Uterus (tissue), 4 donors: ENCODE results near the gene SPAG17. TPM values are rescaled to one million over a fixed set of nuclear protein-coding genes. Genes with fewer than 3 reads are reported as not detected.

Experiments used
- DNase-seq, 2 donors: peaks; one replicate each; pipeline ENCODE4 v3.0.0-alpha.2; 2019 to 2020
- H3K27ac ChIP-seq, 2 donors: fragments of 200-600 bp; sonication (generic); 1 replicate in 1 of 2; 2 replicates in 1 of 2; pipeline ENCODE4 v1.5.1; 2016 to 2018
- H3K27me3 ChIP-seq, 2 donors: fragments of 200-600 bp; sonication (generic); one replicate each; pipeline ENCODE4 v1.5.1; 2018 to 2019; ENCODE audit warnings: control low read depth in 1 of 2
- H3K36me3 ChIP-seq, 2 donors: fragments of 200-600 bp; sonication (generic); one replicate each; pipeline ENCODE4 v1.5.1; 2019; ENCODE audit warnings: control low read depth in 1 of 2
- H3K4me1 ChIP-seq, 2 donors: fragments of 200-600 bp; sonication (generic); one replicate each; pipeline ENCODE4 v1.5.1; 2018 to 2019; ENCODE audit warnings: control low read depth in 1 of 2
- H3K4me3 ChIP-seq, 2 donors: fragments of 200-600 bp; sonication (generic); 1 replicate in 1 of 2; 2 replicates in 1 of 2; pipeline ENCODE4 v1.5.1; 2018 to 2019; ENCODE audit warnings: mild to moderate bottlenecking in 1 of 2
- H3K9me3 ChIP-seq, 2 donors: fragments of 200-600 bp; sonication (generic); one replicate each; pipeline ENCODE4 v1.5.1; 2019; ENCODE audit warnings: control low read depth in 1 of 2
- CTCF ChIP-seq, 4 experiments: fragments of 200-600 bp in 2 of 4; fragments of 450-650 bp in 2 of 4; sonication (generic) in 2 of 4; IDR thresholded peaks; one replicate each; pipeline ENCODE4 v1.5.1; 2016 to 2019; ENCODE audit warnings: antibody characterized with exemption in 4 of 4, mild to moderate bottlenecking in 2 of 4, moderate library complexity in 1 of 4
- POLR2A ChIP-seq, 2 donors: fragments of 450-650 bp; IDR thresholded peaks; one replicate each; pipeline ENCODE4 v1.6.1; 2016; ENCODE audit warnings: antibody characterized with exemption in 2 of 2, mild to moderate bottlenecking in 1 of 2, moderate library complexity in 1 of 2
- intact Hi-C: fragments of 100-400 bp; cut with DNase I; formaldehyde crosslinking; loops from one replicate; pipeline ENCODE4 v1.15.1; 2023; ENCODE audit warnings: low total_unique reads
- total RNA-seq, 4 donors: library from RNA; depleted of rRNA in 3 of 4; stranded (reverse); fragments of >200 nt in 3 of 4; gene quantifications; one replicate each; pipeline versions ENCODE4 v1.1.0 to v1.2.4, GENCODE V29; 2014 to 2023
- donor health status: DM: yes; HTN: yes; CAD: no.

The SPAG17 gene
- total RNA-seq, 4 donors from 2014 or later, result 1.1 to 7.7 TPM; not detected in 2

- TF ChIP-seq POLR2A (IDR thresholded peaks at IDR 0.05), result no peak
- Histone ChIP-seq H3K4me3 (no peak overlapping the region), H3K9me3 (no peaks in the 10 kb centered on the region), H3K27ac (no peak overlapping the region), H3K36me3 (no peaks in the 10 kb centered on the region), H3K27me3 (no peaks in the 10 kb centered on the region), H3K4me1 (no peaks in the 10 kb centered on the region)
- DNase-seq, result no peak
- intact Hi-C loops, result no loop called here
Measured at GRCh38 chr1:118116909-118117308, 68.1 kb downstream of the SPAG17 start.

GRCh38 chr1:118116401-118116800 is 68.6 kb downstream of the SPAG17 start:
- TF ChIP-seq POLR2A (IDR thresholded peaks at IDR 0.05) (no peak), CTCF (IDR thresholded peaks at IDR 0.05) (no peak)
- no peak overlapping the region for H3K27ac ChIP-seq
- no peaks in the 10 kb centered on the region for H3K9me3 ChIP-seq
- H3K27me3 ChIP-seq, result no peaks in the 10 kb centered on the region
- H3K4me3 ChIP-seq, result no peak overlapping the region
- no peak for DNase-seq
- no peaks in the 10 kb centered on the region for H3K36me3 ChIP-seq
- intact Hi-C loops, result no loop called here
- no peaks in the 10 kb centered on the region for H3K4me1 ChIP-seq

GRCh38 chr1:118115567-118116295 is 69.3 kb downstream of the SPAG17 start:
- no peak for DNase-seq
- Histone ChIP-seq H3K4me1 (no peaks in the 10 kb centered on the region), H3K27ac (no peak overlapping the region), H3K9me3 (no peaks in the 10 kb centered on the region), H3K36me3 (no peaks in the 10 kb centered on the region), H3K27me3 (no peaks in the 10 kb centered on the region), H3K4me3 (no peak overlapping the region)
- TF ChIP-seq POLR2A (IDR thresholded peaks at IDR 0.05) (no peak), CTCF (IDR thresholded peaks at IDR 0.05) (no peak)
- intact Hi-C loops, result no loop called here

- Histone ChIP-seq H3K4me3 (no peak overlapping the region), H3K4me1 (no peaks in the 10 kb centered on the region), H3K27ac (no peak overlapping the region), H3K36me3 (no peaks in the 10 kb centered on the region), H3K9me3 (no peaks in the 10 kb centered on the region), H3K27me3 (no peaks in the 10 kb centered on the region)
- no peak for DNase-seq
- intact Hi-C loops, result no loop called here
- TF ChIP-seq CTCF (IDR thresholded peaks at IDR 0.05) (no peak), POLR2A (IDR thresholded peaks at IDR 0.05) (no peak)
Measured at GRCh38 chr1:118113261-118113660, 71.8 kb downstream of the SPAG17 start.

DNA sequence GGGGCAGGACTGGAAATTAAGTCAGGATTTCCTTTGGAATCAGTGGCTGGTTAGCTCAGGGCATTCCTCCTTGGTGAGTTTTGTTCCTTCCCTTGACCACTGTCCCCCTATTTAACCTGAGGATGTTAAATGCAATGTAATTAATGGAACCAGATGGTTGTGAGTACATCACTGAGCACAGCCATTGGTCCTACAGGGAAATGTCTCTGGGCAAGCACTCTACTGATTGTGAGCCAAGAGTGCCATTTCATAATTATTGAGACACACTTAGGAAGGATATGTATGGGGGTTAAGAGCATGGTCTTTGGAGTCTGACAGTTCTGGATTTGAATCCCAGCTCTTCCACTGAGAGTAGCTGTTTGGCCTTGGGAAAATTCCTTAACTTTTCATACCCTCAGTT is 74.4 kb downstream of the SPAG17 start:
- Histone ChIP-seq H3K4me1 (no peaks in the 10 kb centered on the region), H3K9me3 (no peaks in the 10 kb centered on the region), H3K4me3 (no peak overlapping the region), H3K36me3 (no peaks in the 10 kb centered on the region), H3K27ac (no peak overlapping the region), H3K27me3 (no peaks in the 10 kb centered on the region)
- no peak for TF ChIP-seq POLR2A (IDR thresholded peaks at IDR 0.05)
- no peak for TF ChIP-seq CTCF (IDR thresholded peaks at IDR 0.05)
- intact Hi-C loops, result no loop called here
- no peak for DNase-seq
